Naive thymus-derived CD4-positive, alpha-beta T cell (primary cell): ENCODE measurements around the gene ABCC9. TPM values are rescaled to one million over a fixed set of nuclear protein-coding genes. Genes with fewer than 3 reads are reported as not detected.
"Not testable (repeated sequence)": the region's sequence is repeated elsewhere in the genome, so short reads cannot be mapped to it uniquely, and the experiment has no call there.

Source experiments
- ATAC-seq: fragments of 150-1000 bp; cut with Tn5 transposase; 2 replicates; pipeline ENCODE4 v1.10.0; 2021; ENCODE audit warnings: mild to moderate bottlenecking, moderate library complexity
- CTCF ChIA-PET: fragments of 350-600 bp; sonication (Branson Sonifier 250); formaldehyde crosslinking; loops from one replicate; lab custom pipeline; 2021; ENCODE audit warnings: antibody characterized with exemption; lab: Charles Lee
- POLR2A ChIA-PET: fragments of 350-600 bp; sonication (Branson Sonifier 250); formaldehyde crosslinking; loops from one replicate; lab custom pipeline; 2021; ENCODE audit warnings: antibody characterized with exemption, inconsistent platforms; lab: Charles Lee
- DNase-seq, 9 donors: peaks; one replicate each; pipeline versions ENCODE4 v3.0.0 to v3.0.0-alpha.2; 2020 to 2022; ENCODE audit warnings: mixed read lengths in 1 of 9
- H3K27ac ChIP-seq: one replicate; pipeline ENCODE4 v1.7.0; 2013; ENCODE audit warnings: mild to moderate bottlenecking, low read depth, low read length, moderate library complexity
- H3K27me3 ChIP-seq, 2 donors: one replicate each; pipeline ENCODE4 v1.7.0; 2013; ENCODE audit warnings: low read length in 2 of 2, mild to moderate bottlenecking in 2 of 2, moderate library complexity in 2 of 2; ENCODE audit not compliant: control insufficient read depth in 2 of 2, insufficient read depth in 2 of 2
- H3K36me3 ChIP-seq, 3 experiments: 1 replicate in 2 of 3; 2 replicates in 1 of 3; pipeline ENCODE4 v1.7.0; 2013; ENCODE audit warnings: low read length in 3 of 3, mild to moderate bottlenecking in 3 of 3, moderate library complexity in 1 of 3; ENCODE audit not compliant: insufficient read depth in 3 of 3, control insufficient read depth in 2 of 3
- H3K4me1 ChIP-seq, 2 donors: one replicate each; pipeline ENCODE4 v1.7.0; 2013; ENCODE audit warnings: low read length in 2 of 2, mild to moderate bottlenecking in 2 of 2, moderate library complexity in 1 of 2; ENCODE audit not compliant: control insufficient read depth in 2 of 2, insufficient read depth in 2 of 2
- H3K4me3 ChIP-seq: 2 replicates; pipeline ENCODE4 v1.7.0; 2013; ENCODE audit warnings: mild to moderate bottlenecking, low read length
- H3K9me3 ChIP-seq, 3 experiments: 1 replicate in 2 of 3; 2 replicates in 1 of 3; pipeline ENCODE4 v1.7.0; 2013; ENCODE audit warnings: low read length in 3 of 3; ENCODE audit not compliant: control insufficient read depth in 2 of 3
- H3K27ac Mint-ChIP-seq, 9 donors: one replicate each; pipeline ENCODE4 v1.8.0; 2020 to 2022; ENCODE audit warnings: mixed read lengths in 9 of 9, mild to moderate bottlenecking in 8 of 9, moderate library complexity in 5 of 9, inconsistent platforms in 2 of 9
- H3K27me3 Mint-ChIP-seq, 5 donors: one replicate each; pipeline ENCODE4 v1.8.0; 2021 to 2022; ENCODE audit warnings: mixed read lengths in 5 of 5, mild to moderate bottlenecking in 1 of 5
- H3K36me3 Mint-ChIP-seq, 5 donors: one replicate each; pipeline ENCODE4 v1.8.0; 2020 to 2022; ENCODE audit warnings: mixed read lengths in 5 of 5, mild to moderate bottlenecking in 3 of 5, inconsistent platforms in 1 of 5
- H3K4me1 Mint-ChIP-seq, 7 donors: one replicate each; pipeline ENCODE4 v1.8.0; 2020 to 2022; ENCODE audit warnings: mixed read lengths in 7 of 7, mild to moderate bottlenecking in 3 of 7, inconsistent platforms in 1 of 7
- H3K4me3 Mint-ChIP-seq, 10 donors: one replicate each; pipeline ENCODE4 v1.8.0; 2020 to 2022; ENCODE audit warnings: mild to moderate bottlenecking in 10 of 10, mixed read lengths in 10 of 10, moderate library complexity in 6 of 10, inconsistent platforms in 2 of 10
- H3K9me3 Mint-ChIP-seq, 11 donors: one replicate each; pipeline ENCODE4 v1.8.0; 2020 to 2022; ENCODE audit warnings: mixed read lengths in 11 of 11, mild to moderate bottlenecking in 4 of 11, inconsistent platforms in 1 of 11, moderate library complexity in 1 of 11
- intact Hi-C, 2 donors: fragments of 100-400 bp; cut with micrococcal nuclease; formaldehyde crosslinking; loops; one replicate each; pipeline ENCODE4 v1.15.1; 2023
- polyA plus RNA-seq, 2 donors: library from polyadenylated mRNA; unstranded; fragments of 300-500 nt; fragmentation: Illumina TruSeq; gene quantifications; one replicate each; pipeline ENCODE4 v1.2.3, GENCODE V29; 2021
- total RNA-seq, 6 experiments: library from RNA in 5 of 6; stranded (reverse) in 5 of 6; gene quantifications; 1 replicate in 5 of 6; 2 replicates in 1 of 6; pipeline ENCODE4 v1.2.3 and lab custom pipeline; 2021 to 2026

ABCC9 gene
- total and polyA plus RNA-seq, 7 experiments from 2014 or later, result 0.05 TPM; not detected in 6

DNA sequence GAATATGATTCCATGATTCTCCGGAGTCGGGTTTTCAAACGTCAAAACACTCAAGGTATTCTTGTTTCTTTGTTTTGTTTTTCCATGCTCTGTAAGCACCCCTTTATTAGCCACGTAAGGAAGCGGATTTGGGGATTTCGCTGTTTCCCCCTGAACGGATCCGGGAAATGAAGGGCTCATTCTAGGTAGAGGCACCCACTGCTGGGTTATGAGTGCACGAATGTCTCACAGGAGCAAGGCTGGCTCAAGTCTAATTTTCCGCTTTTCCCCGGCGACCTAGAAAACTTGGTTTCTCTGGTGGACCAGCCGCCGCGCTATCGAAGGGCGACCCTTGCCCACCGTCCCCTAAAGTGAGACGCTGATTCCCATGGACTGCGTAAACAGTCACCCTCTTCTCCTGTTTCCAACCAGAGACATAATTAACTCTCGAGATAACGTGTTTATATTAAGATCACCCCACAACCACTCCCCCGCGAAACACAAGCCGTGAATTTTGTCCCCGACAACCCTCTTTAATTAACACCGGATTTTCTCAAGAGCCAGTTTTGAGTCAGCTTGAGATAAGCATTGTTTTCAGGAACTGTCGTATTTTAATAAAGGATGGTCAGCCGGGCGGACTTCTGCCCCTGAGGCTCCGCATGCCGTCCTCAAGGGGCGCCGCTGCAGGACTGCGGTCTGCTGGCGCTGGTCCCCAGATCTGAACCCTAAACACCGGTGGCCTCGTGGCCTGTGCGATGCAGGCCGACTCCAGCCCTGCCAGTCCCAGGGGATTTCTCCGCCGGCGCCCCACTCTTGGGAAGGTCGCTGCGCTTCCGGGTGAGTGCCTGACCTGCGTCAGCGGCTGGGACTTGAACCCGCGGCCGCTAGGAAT lies 515 bp upstream of the ABCC9 start:
- H3K27ac ChIP-seq, result no peak overlapping the region
- Mint-ChIP-seq H3K27me3 (peaks cover 61 to 84% (median 74%) of the 10 kb centered on the region in 5 donors), H3K4me3 (peak overlapping the region; percentile 31 to 79 (median 74)), H3K27ac (peak overlapping the region in 1 of 9 donors; percentile 49), H3K9me3 (peaks cover 4 to 44% (median 21%) of the 10 kb centered on the region in 11 donors), H3K4me1 (peaks cover 4 to 25% (median 16%) of the 10 kb centered on the region in 7 donors), H3K36me3 (peaks cover 0 to 5% (median 0%) of the 10 kb centered on the region in 5 donors)
- H3K9me3 ChIP-seq, result peaks cover 0 to 4% (median 0%) of the 10 kb centered on the region in 3 experiments
- peaks cover 0 to 8% of the 10 kb centered on the region in 2 donors for H3K27me3 ChIP-seq
- ATAC-seq (no peak), DNase-seq (no peak)
- H3K4me3 ChIP-seq, result no peak overlapping the region
- no peaks in the 10 kb centered on the region for H3K4me1 ChIP-seq
- H3K36me3 ChIP-seq, result no peaks in the 10 kb centered on the region
- intact Hi-C loops, result no loop called here
- POLR2A ChIA-PET, result no interaction called here
- CTCF ChIA-PET, result no interaction called here

DNA sequence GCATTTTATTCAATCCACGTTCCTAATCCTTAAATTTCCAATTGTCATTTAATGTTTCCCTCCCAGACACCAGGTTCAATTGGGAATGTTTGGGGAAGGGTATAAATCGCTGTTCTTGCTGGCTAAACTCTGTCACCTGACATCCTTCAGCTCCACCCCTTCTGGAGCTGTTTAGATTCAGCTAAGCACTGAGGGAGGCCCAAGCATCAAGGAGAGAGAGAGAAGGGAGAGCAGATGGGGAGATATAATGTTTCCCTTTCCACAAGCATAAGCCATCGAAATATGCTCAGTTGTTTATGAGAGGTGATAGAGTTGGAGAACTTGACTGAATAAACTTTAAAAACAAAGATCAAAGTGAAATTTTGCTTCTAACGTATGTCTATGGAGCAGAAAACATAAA lies 1.8 kb downstream of the ABCC9 start:
- CTCF ChIA-PET, result no interaction called here
- Histone ChIP-seq H3K9me3 (no peaks in the 10 kb centered on the region), H3K4me3 (no peak overlapping the region), H3K4me1 (no peaks in the 10 kb centered on the region), H3K36me3 (no peaks in the 10 kb centered on the region), H3K27me3 (peaks cover 0 to 8% of the 10 kb centered on the region in 2 donors), H3K27ac (no peak overlapping the region)
- Mint-ChIP-seq H3K4me1 (peaks cover 4 to 25% (median 16%) of the 10 kb centered on the region in 7 donors), H3K27me3 (peaks cover 63 to 80% (median 76%) of the 10 kb centered on the region in 5 donors), H3K9me3 (peaks cover 0 to 21% (median 8%) of the 10 kb centered on the region in 11 donors), H3K36me3 (peaks cover 0 to 2% (median 0%) of the 10 kb centered on the region in 5 donors), H3K27ac (no peak overlapping the region), H3K4me3 (peak overlapping the region in 1 of 10 donors; percentile 76)
- POLR2A ChIA-PET, result no interaction called here
- intact Hi-C loops, result no loop called here
- no peak for ATAC-seq
- no peak for DNase-seq

DNA sequence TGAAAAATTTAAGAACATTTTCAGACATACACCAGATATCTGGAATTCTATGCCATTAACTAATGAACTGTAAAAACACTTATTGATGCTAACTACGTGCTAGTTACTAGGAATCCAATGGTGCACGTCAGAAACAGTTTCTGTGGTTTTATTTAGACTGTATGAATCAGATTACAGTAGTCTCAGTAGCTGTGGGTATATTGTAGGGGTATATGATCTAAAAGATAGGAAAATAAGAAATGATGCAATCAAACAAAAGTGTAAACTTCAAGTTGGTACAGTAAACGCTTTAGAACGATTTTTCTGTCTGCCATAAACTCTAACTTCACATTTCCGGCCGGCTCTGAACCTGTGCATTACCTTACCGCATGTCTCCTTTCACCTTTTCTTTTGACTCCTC lies 2.3 kb downstream of the ABCC9 start:
- H3K36me3 Mint-ChIP-seq, result peaks cover 0 to 2% (median 0%) of the 10 kb centered on the region in 5 donors
- ATAC-seq (no peak), DNase-seq (no peak)
- H3K4me1 Mint-ChIP-seq, result peaks cover 4 to 25% (median 16%) of the 10 kb centered on the region in 7 donors
- peaks cover 61 to 75% (median 71%) of the 10 kb centered on the region in 5 donors for H3K27me3 Mint-ChIP-seq
- CTCF ChIA-PET, result no interaction called here
- Histone ChIP-seq H3K4me1 (no peaks in the 10 kb centered on the region), H3K9me3 (no peaks in the 10 kb centered on the region), H3K36me3 (no peaks in the 10 kb centered on the region), H3K4me3 (no peak overlapping the region), H3K27ac (no peak overlapping the region), H3K27me3 (peaks cover 0 to 8% of the 10 kb centered on the region in 2 donors)
- intact Hi-C loops, result no loop called here
- no peak overlapping the region for H3K27ac Mint-ChIP-seq
- H3K9me3 Mint-ChIP-seq, result peaks cover 0 to 17% (median 5%) of the 10 kb centered on the region in 11 donors
- no peak overlapping the region for H3K4me3 Mint-ChIP-seq
- POLR2A ChIA-PET, result no interaction called here

DNA sequence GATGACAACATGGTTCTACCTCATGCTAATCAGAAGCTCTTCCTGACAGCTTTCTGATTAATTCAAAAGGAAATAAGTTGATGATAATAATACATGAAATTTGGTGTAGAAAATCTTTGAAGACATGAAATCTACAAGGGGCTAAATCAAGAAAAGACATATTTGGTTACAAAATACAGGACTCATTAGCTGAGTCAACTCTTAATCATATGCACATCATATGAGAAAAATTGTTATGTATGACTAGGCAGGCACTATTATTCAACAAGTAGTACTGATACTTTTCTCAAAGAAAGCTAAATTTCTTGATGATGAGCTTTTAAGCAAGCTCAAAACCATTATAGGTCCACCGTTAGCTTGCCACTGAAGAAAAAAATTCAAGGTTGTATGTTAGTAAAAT lies 7.1 kb downstream of the ABCC9 start:
- H3K36me3 Mint-ChIP-seq, result no peaks in the 10 kb centered on the region
- no peak for ATAC-seq
- no peak overlapping the region for H3K4me3 ChIP-seq
- no peaks in the 10 kb centered on the region for H3K27me3 ChIP-seq
- H3K36me3 ChIP-seq, result no peaks in the 10 kb centered on the region
- H3K4me1 Mint-ChIP-seq, result no peaks in the 10 kb centered on the region
- no peaks in the 10 kb centered on the region for H3K4me1 ChIP-seq
- ChIA-PET CTCF (interaction anchor here (0.6 kb wide), 1 partner anchor 47 kb away, joined by 3 read pairs; no protein-coding TSS in a partner anchor), POLR2A (no interaction called here)
- no peak for DNase-seq
- H3K9me3 Mint-ChIP-seq, result peaks cover 0 to 10% (median 0%) of the 10 kb centered on the region in 11 donors
- H3K27me3 Mint-ChIP-seq, result peaks cover 18 to 47% (median 37%) of the 10 kb centered on the region in 5 donors
- H3K9me3 ChIP-seq, result no peaks in the 10 kb centered on the region
- intact Hi-C loops, result no loop called here
- no peak overlapping the region for H3K27ac Mint-ChIP-seq
- H3K27ac ChIP-seq, result no peak overlapping the region
- H3K4me3 Mint-ChIP-seq, result no peak overlapping the region

DNA sequence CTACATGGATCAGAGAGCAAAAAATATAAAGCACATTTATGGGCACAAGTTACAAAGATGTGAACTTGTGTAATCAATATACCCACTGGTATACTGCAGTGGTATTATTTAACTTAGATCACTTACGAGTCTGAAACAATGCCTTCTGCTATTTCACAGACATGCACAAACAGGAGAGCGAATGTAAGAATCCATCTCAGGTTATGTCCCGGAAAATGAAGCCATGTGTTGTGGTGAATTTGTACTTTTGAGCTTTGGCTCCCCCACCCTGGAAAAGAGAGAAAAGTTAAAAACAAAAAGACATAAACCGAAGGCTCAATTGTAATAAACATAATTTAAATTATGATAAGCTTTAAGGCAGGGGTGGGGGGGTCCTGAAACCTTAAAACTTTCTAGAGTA lies 7.6 kb downstream of the ABCC9 start:
- peaks cover 0 to 10% (median 0%) of the 10 kb centered on the region in 11 donors for H3K9me3 Mint-ChIP-seq
- peaks cover 13 to 41% (median 31%) of the 10 kb centered on the region in 5 donors for H3K27me3 Mint-ChIP-seq
- no peak overlapping the region for H3K27ac Mint-ChIP-seq
- ChIA-PET POLR2A (no interaction called here), CTCF (interaction anchor here (0.6 to 0.8 kb wide), 2 partner anchors 40 to 47 kb away, joined by 3 read pairs; no protein-coding TSS in a partner anchor)
- Histone ChIP-seq H3K27me3 (no peaks in the 10 kb centered on the region), H3K27ac (no peak overlapping the region), H3K4me3 (no peak overlapping the region), H3K36me3 (no peaks in the 10 kb centered on the region), H3K4me1 (no peaks in the 10 kb centered on the region), H3K9me3 (no peaks in the 10 kb centered on the region)
- H3K4me1 Mint-ChIP-seq, result no peaks in the 10 kb centered on the region
- ATAC-seq, result no peak
- H3K4me3 Mint-ChIP-seq, result no peak overlapping the region
- DNase-seq, result no peak
- intact Hi-C loops, result no loop called here
- H3K36me3 Mint-ChIP-seq, result no peaks in the 10 kb centered on the region

DNA sequence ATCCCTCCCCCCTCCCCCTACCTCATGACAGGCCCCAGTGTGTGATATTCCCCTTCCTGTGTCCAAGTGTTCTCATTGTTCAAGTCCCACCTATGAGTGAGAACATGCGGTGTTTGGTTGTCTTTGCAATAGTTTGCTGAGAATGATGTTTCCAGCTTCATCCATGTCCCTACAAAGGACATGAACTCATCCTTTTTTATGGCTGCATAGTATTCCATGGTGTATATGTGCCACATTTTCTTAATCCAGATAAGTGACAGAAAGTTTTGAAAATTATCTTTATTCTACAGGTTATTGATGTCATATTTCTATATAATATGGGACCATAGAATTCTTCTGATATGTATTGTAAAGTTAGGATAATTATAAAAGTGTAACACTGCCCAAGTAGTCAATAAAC lies 11.3 kb downstream of the ABCC9 start:
- H3K27ac Mint-ChIP-seq, intact Hi-C loops, H3K9me3 ChIP-seq, H3K4me3 Mint-ChIP-seq, H3K4me1 Mint-ChIP-seq, H3K9me3 Mint-ChIP-seq, H3K36me3 ChIP-seq, H3K27me3 ChIP-seq, H3K4me3 ChIP-seq, CTCF ChIA-PET, DNase-seq, H3K27ac ChIP-seq, ATAC-seq, H3K36me3 Mint-ChIP-seq, H3K4me1 ChIP-seq, POLR2A ChIA-PET: not testable (repeated sequence)
- H3K27me3 Mint-ChIP-seq, result peaks cover 0 to 24% (median 17%) of the 10 kb centered on the region in 5 donors
